Fibroblast of pulmonary artery (primary cell): ENCODE results near the gene TSTD1.
"Not testable (repeated sequence)": the region's sequence is repeated elsewhere in the genome, so short reads cannot be mapped to it uniquely, and the experiment has no call there.

Experiments used
- DNase-seq: peaks from one replicate; pipeline ENCODE4 v3.0.0-alpha.2; 2010; ENCODE audit warnings: low read depth
- H3K4me3 ChIP-seq: replicated peaks from 2 replicates; pipeline ENCODE4 v1.5.1; 2011; ENCODE audit warnings: low read depth, mild to moderate bottlenecking, control low read depth, low read length, moderate library complexity
- TF ChIP-seq, protein P1 (sequence below): IDR thresholded peaks from 2 replicates; pipeline ENCODE4 v1.5.1; 2011; ENCODE audit warnings: mild to moderate bottlenecking, control low read depth, low read length, inconsistent platforms; ENCODE audit errors: missing control alignments

The TSTD1 gene

GRCh38 chr1:161033751-161034150 is 5.0 kb downstream of the TSTD1 start:
- H3K4me3 ChIP-seq = no peak overlapping the region
- TF ChIP-seq, protein P1, sequence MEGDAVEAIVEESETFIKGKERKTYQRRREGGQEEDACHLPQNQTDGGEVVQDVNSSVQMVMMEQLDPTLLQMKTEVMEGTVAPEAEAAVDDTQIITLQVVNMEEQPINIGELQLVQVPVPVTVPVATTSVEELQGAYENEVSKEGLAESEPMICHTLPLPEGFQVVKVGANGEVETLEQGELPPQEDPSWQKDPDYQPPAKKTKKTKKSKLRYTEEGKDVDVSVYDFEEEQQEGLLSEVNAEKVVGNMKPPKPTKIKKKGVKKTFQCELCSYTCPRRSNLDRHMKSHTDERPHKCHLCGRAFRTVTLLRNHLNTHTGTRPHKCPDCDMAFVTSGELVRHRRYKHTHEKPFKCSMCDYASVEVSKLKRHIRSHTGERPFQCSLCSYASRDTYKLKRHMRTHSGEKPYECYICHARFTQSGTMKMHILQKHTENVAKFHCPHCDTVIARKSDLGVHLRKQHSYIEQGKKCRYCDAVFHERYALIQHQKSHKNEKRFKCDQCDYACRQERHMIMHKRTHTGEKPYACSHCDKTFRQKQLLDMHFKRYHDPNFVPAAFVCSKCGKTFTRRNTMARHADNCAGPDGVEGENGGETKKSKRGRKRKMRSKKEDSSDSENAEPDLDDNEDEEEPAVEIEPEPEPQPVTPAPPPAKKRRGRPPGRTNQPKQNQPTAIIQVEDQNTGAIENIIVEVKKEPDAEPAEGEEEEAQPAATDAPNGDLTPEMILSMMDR = no peak
- no peak for DNase-seq

DNA sequence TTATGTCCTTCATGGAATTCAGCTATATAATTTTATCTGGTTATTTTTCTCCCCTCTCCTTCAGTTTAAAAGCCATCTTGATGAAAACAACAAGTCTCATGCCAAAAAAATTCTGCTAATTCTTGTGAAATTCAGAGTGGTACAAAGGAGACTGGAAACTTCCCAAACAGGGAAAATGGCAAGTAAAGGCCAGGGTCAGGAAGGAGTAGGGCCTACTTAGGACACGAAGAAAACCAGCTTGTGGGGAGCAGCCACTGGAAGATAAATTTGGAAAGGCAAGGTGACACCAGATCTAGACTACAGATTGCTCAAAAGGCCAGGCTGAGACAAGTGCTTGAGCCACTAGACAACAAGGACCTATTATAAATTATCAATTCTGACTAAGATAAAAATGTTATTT is 6.4 kb downstream of the TSTD1 start:
- TF ChIP-seq, protein P1 = no peak
- peak; percentile 33 for DNase-seq
- H3K4me3 ChIP-seq = no peak overlapping the region

DNA sequence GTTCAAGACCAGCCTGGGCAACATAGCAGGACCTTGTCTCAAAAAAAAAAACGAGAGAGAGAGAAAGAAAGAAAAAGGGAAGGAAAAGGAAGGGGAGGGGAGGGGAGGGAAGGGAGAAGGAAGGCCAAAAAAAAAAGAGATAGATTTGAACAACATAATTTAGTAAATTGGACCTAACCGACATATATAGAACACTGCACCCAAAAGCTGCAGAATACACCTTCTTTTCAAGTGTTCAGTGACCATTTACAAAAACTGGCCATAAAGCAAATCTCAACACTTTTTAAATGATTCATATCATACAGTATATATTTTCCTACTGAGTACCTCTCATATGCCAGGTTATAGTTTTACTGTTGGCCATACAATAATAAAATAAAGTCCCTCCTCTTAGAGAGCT is 6.9 kb downstream of the TSTD1 start:
- TF ChIP-seq, protein P1 = no peak
- H3K4me3 ChIP-seq = no peak overlapping the region
- no peak for DNase-seq

DNA sequence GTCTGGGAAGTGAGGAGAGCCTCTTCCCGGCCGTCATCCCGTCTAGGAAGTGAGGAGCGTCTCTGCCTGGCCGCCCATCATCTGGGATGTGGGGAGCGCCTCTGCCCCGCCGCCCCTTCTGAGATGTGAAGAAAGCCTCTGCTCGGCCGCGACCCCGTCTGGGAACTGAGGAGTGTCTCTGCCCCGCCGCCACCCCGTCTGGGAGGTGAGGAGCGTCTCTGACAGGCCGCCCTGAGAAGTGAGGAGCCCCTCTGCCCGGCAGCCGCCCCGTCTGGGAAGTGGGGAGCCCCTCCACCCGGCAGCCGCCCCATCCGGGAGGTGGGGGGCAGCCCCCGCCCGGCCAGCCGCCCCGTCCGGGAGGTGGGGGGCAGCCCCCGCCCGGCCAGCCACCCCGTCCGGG is 9.3 kb downstream of the TSTD1 start:
- not testable (repeated sequence) for H3K4me3 ChIP-seq, DNase-seq

DNA sequence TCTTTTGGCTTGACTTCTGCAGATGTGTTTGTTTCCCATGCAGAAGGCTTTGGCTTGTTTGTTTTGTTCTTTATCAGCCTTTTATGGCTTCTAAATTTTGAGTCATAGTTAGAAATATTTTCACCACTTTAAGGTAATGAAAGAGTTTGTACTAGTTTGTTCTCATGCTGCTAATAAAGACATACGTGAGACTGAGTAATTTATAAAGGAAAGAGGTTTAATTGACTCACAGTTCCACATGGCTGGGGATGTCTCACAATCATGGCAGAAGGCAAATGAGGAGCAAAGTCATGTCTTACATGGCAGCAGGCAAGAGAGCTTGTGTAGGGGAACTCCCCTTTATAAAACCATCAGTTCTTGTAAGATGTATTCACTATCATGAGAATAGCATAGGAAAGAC is 11.8 kb downstream of the TSTD1 start:
- DNase-seq, H3K4me3 ChIP-seq: not testable (repeated sequence)

DNA sequence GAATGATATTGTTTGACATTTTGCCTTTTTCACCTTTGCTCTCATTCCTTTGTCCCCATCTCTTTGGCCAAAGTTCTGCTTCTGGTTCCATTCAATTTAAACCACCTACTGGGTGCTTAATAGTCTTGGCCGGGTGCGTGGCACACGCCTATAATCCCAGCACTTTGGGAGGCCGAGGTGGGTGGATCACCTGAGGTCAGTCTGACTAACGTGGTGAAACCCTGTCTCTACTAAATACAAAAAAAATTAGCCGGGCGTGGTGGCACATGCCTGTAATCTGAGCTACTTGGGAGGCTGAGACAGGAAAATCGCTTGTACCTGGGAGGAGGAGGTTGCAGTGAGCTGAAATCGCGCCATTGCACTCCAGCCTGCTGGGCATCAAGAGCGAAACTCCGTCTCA is 16.3 kb downstream of the TSTD1 start:
- DNase-seq, H3K4me3 ChIP-seq: not testable (repeated sequence)

DNA sequence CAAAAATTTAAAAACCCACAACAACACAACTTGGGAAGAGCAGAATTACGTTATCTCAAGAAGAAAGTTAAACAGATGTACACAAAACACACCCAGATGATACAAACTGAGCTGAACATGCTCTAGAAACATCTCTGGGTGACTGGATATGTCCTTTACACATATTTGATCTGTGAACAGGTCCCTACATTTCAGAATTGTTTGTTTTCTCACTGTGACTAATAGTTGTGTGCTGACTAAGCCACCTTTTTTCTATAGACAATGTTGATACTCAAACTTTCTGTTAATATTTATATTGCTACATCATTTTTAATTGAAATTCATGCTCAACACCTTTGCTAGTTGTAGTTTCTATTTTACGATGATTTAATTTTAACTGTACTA is 16.8 kb downstream of the TSTD1 start:
- TF ChIP-seq, protein P1 = no peak
- H3K4me3 ChIP-seq = peak overlapping the region; percentile 96
- DNase-seq = no peak

- peak overlapping the region; percentile 96 for H3K4me3 ChIP-seq
- TF ChIP-seq, protein P1 = no peak
- peak; percentile 63 for DNase-seq
Observed at GRCh38 chr1:161021165-161021969, 17.4 kb downstream of the TSTD1 start.
